ENCODE data around the gene MAMDC4.

DNA sequence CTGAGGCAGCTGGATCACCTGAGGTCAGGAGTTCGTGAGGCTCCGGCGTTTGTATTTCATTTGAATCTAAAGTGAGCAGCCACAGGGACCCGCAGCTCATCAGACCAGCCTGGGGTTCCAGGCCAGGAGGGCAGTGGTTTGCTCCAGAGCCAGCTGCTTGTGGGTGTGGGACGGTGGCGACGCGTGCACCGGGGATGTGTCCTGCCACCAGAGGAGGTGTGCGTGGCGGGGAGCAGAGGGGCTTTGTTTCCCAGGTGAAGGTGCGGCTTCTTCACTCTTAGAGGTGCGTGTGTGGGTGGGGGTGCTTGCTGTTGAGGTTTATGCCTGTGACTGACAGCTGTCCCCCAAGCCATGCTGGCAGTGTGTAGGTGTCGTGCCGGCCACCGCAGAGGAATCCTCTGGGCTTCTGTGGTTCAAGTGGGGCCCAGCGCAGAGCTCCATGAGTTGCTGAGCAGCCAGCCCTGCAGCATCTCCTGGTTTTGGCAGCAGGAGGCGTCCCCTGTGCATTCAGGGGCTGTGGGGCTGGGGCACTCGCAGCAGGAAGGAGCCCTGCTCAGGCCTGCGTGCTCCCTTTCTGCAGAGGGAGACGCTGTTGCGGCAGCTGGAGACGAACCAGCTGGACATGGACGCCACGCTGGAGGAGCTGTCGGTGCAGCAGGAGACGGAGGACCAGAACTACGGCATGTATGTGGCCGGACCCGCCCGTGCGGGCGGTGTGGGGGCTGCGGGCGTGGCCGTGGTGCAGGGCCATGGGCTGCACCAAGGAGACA is 16.8 kb upstream of the MAMDC4 start:
- TF ChIP-seq EZH2 (optimal IDR thresholded peaks at IDR 0.05; ENCODE audit: low read depth, low read length) (no peak), EZH2phosphoT487 (IDR thresholded peaks at IDR 0.05; ENCODE audit: low read length) (no peak)

Measured in MM.1S (cell line).